MV-4-11 (cell line): ENCODE measurements around the gene FBN1.

Source experiments
- DNase-seq: peaks from one replicate; lab custom pipeline; 2025; lab: John Stamatoyannopoulos, UW

The FBN1 gene

GRCh38 chr15:48396020-48396419 lies 249.5 kb downstream of the FBN1 start:
- no peak for DNase-seq

DNA sequence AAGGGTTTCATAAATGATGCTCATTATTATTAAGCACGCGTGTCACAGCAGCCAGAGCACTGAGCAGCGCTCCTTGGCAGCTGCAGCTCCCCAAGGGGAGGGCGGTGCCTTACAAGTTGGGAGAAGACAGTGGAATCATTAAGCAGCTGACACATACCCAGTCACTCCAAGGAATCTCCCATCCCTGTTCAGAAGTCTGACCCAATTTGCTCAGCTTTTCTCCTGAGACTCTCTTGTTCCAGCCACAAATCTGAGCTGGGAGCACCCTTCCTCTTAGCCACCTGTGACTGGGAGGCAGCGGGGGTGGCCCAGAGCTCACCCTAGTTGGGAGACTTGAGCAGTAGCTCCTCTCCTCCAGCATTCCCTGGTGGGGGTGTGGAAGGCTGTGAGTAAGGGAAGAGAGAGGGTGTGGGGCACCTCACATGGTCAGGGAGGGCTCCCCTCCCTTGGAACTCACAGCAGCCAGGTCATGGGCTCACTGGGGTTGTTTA lies 249.9 kb downstream of the FBN1 start:
- no peak for DNase-seq

DNA sequence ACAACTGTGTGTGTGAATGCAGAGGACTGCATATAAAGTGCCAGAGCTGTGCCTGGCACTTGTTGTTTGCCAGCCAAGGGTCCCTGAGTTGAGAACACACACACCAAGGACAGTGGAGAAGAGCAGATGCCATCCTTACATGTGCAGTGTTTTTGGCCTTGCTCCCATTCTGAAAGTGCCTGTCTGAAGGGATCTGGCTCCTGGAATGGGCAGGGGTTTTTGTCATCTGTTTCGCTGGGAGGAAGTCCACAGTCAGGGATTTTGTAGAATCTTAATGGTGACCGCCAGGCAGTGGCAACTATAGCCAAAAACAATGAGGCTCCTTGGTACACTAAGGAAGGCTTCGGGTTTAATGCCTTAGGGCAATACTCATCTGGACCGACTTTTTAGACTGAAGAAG lies 250.5 kb downstream of the FBN1 start:
- DNase-seq, result no peak

GRCh38 chr15:48393645-48394506 lies 251.6 kb downstream of the FBN1 start:
- no peak for DNase-seq

DNA sequence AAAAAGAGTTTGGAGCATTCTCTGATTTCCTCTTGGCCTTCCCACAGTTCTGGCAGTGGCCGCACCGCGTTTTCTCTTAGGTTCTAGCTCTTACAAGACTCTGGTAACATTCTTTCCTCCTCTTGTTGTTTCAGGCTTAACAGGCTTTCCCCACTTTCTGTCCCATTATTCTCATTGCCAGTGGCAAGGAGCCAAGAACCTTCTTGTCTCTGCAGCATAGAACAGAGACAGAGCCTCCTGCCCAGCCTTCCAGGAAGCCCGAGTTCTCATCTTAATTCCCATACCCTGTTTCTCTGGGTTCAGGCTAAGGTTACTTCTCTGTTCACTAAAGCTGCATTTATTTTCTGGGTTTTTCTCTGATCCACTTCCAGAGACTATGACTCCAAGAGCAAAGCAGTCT lies 253.2 kb downstream of the FBN1 start:
- no peak for DNase-seq

DNA sequence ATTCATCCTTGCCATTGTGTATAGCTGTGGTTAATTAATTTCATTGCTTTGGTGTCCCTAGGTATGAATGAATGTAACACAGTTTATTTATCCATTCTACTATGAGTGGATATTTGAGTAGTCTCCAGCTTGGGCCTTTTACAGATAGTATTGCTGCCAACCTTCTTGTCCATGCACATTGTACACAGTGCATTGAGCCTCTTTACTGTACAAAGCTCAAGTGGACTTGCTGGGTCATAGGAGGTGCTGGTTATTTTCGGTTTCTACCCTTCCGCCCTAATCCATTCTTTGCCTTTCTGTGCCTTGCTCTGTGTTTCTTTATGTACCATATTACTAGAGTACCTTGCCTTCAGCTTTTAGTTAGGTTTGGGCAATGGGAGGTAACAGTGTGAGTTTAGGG lies 253.6 kb downstream of the FBN1 start:
- no peak for DNase-seq

DNA sequence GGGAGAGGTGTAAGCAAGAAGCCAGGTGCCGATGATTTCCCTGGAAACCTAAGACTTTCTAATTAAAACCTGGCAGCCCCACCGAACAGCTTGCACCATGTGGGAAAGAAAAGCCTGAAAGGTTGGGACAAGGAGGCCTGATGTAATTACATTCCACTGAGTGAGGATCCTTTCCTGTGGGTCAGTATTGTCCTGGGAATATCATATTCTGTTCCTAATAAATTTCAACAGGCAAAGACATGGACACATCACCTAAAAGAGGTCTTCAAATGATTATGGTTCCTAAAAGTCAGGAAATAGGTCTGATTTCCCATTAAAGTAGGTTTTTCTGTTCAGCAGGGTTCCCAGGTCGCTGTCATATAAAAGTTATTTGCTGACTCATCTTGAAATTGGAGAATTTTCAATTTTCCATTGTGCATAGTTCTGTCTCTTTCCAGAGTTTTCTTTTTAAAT lies 255.8 kb downstream of the FBN1 start:
- no peak for DNase-seq

- DNase-seq, result no peak
Measured at GRCh38 chr15:48388910-48389309, 256.6 kb downstream of the FBN1 start.

DNA sequence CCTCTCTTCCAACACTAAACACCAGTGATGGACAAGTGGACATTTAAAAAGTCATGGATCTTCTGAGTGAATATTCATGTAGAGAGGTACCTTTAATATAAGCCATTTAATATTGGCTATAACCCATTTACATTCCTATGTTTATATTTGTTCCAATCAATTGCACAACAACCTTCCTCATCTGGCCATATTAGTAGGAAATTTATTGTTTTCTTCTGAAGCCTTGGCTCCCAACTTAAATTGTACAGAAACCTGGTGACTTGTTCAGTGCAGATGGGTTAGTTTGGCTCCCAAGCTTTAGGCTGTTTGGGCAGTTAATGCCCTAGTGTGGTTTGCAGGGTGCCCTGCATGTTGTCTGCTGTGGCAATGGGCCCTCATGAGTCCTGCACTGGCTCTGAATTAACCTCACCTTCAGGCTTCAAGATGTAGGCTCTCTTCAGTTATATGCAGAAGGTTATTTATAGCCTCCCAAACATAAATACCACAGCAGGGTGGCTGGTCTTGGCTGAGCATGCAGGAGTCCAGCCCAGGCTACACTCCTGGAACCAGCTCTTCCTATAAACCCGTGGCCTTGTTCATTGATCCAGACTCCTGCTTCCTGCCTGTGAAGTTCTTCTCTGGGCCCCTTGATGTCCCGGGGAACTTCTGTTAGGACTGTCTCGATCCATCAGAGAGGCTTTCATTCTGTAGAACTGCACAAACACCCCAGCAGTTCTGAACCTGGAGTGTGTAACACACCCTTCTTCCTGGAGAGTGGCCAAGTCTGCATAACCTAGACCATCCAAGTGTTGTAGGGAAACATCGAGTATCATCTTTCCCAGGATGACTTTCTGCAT lies 257.3 kb downstream of the FBN1 start:
- DNase-seq, result no peak

DNA sequence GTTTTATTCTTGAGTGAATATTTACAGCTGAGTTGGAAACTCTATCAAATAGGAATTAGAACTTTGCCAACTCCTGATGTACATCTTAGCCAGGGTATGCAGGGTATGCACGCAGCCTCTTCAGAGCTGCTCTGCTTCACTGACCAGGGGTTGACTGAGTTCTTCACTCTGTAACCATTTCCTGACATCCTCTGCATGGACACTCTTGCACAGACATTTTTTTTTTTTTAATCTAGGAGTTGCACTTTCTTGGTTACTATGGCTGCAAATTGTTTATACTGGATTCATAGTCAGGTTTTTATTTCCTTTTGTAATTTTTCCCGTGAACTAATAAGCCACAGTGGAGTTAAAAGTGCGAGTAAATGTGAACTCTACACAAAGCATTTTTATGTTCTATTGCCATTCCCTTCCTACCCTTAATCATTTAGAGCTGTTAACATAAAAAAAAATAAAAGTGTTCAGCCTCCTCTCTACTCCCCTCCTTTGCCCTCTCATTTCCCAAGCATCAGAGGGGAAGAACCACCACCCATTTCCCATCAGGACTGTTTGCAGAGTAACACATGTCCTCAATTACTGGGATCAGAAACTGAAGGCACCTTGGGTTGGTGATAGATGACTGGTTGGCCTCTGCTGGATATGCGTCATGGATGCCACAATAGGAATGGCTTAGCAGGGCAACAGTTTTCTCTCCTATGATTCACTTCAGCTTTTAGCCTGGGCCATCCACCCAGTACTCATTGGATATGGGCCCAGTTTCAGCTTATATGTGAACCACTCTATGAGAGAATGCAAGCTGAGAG lies 260.3 kb downstream of the FBN1 start:
- no peak for DNase-seq

DNA sequence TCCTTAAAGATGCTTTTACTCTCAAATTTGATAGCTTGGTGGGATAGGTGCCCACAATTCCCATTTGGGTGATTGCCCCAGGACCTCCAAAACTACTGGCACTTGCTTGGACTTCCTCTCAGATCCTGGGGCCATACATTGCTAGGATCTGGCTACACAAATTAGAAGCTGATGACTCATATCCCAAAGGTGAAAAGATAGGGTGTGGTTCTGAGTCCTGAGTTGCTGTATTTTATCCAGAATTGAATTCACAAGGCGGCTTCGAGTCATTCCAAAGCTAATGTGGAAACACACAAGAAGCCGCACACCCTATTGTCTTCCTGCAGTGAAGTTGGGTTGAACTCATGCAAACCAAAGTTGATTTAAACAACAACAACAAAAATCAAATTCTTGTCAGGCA lies 260.9 kb downstream of the FBN1 start:
- DNase-seq, result no peak

GRCh38 chr15:48383031-48383430 lies 262.5 kb downstream of the FBN1 start:
- DNase-seq, result no peak

DNA sequence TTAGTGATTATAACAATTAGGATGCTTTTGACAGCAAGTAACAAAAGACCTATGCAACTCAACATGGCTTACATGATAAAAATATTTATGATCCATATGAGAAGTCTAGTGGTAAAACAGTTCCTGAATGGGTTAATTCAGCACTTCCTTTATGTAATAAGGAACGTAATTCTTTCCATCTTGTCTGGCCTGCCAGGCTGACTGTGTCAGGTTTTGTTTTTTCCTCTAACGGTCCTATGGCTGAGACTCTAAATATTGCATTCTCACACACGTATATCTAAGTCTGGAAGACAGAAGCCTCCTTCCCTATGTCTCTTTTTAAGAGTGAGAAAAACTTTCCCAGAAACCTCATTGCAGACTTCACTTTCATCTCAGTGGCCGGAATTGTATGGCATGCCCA lies 263.6 kb downstream of the FBN1 start:
- no peak for DNase-seq

DNA sequence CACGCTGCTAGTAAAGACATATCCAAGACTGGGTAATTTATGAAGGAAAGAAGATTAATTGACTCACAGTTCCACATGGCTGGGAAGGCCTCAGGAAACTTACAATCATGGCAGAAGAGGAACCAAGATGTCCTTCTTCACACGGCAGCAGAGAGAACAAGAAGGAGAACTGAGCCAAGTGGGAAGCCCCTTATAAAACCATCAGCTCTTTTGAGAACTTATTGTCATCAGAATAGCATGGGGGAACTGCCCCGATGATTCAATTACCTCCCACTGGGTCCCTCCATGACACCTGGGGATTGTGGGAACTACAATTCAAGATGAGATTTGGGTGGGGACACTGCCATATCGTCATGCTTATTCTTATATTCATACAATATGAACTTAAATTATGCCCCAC lies 265.3 kb downstream of the FBN1 start:
- peak; percentile 9 for DNase-seq

DNA sequence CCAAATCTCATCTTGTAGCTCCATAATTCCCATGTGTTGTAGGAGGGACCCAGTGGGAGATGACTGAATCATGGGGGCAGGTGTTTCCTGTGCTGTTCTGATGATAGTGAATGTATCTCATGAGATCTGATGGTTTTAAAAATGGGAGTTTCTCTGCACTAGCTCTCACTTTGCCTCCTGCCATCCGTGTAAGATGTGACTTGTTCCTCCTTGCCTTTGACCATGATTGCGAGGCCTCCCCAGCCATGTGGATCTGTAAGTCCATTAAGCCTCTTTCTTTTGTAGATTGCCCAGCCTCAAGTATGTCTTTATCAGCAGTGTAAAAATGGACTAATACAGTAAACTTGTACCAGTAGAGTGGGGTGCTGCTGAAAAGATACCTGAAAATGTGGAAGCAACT lies 269.7 kb downstream of the FBN1 start:
- DNase-seq, result no peak

DNA sequence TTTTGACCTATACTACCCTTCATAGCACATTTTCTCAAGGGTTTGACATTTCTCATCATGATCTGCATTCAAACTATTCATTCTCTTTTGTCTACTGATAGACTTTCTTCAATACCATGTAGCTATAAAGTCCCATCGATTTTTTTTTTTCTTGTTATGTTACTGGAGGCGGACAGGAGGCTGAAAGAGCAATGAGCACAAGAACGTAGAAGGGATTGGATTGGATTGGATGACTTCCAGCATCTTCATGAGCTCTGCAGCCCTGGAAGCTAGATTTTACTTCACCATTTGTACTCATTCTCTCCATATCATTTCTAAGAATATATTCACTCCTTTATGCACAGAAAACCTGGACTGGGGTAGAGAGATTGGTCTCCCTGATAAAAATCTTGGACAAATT lies 271.0 kb downstream of the FBN1 start:
- DNase-seq, result no peak

GRCh38 chr15:48373821-48374451 lies 271.6 kb downstream of the FBN1 start:
- peak; percentile 74 for DNase-seq

DNA sequence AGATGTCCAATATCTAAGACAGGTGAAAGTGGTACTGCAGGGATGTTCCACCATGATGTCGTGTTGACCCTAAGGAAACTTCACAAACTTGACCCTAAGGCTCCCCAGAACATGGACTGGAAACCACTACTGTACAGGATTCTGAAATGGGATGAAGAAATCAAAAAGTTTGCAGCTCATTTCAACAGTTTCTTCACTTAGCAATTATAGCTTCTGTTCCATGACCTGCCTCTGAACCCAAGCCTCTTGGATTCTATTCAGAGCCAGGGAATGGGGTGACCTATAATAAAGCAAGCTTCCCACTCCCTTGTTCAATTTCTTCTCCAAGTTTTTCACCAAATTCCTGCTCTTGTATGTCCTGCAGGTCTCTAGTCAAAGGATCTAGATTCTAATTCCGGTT lies 273.5 kb downstream of the FBN1 start:
- DNase-seq, result no peak

DNA sequence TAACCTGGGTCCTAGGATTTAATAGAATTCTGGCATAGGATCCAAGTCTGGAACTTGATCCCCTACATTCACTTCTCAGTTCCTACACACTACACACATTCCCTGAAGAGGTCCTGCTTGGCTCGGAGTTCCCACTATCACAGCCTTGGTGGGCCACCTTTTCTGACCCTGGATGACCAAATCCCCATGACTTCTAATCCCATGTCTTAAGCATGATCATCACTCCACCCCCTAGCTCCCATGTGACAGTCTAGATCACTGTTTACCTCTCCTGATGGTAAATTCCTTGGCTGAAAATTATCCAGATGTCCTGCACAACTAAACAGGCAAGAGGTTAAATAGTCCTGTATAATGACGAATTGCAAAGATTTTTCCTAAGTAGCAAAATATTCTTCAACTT lies 274.0 kb downstream of the FBN1 start:
- DNase-seq, result no peak

GRCh38 chr15:48370460-48370859 lies 275.0 kb downstream of the FBN1 start:
- DNase-seq, result no peak

GRCh38 chr15:48367483-48367882 lies 278.0 kb downstream of the FBN1 start:
- DNase-seq, result peak; percentile 46
